Fibroblast of the aortic adventitia (primary cell): ENCODE results near the gene TMEM35B. TPM values are rescaled to one million over a fixed set of nuclear protein-coding genes. Genes with fewer than 3 reads are reported as not detected.
A peak's percentile ranks its signal among the peaks of the same experiment; 100 is the strongest.

Source experiments
- DNase-seq: peaks from one replicate; pipeline ENCODE4 v3.0.0-alpha.2; 2010; ENCODE audit warnings: low read depth
- H3K4me3 ChIP-seq: 2 replicates; pipeline ENCODE4 v1.5.1; 2011; ENCODE audit warnings: low read depth, mild to moderate bottlenecking, control low read depth, low read length, moderate library complexity
- CTCF ChIP-seq: IDR thresholded peaks from 2 replicates; pipeline ENCODE4 v1.5.1; 2011; ENCODE audit warnings: mild to moderate bottlenecking, low read length, control low read depth, inconsistent platforms; ENCODE audit not compliant: insufficient read depth
- total RNA-seq: library from RNA; depleted of rRNA; stranded (reverse); fragments of >200 nt; gene quantifications from 2 replicates; pipeline ENCODE4 v1.2.3, GENCODE V29; 2012; ENCODE audit warnings: low replicate concordance

TMEM35B gene
- 17.8 and 31.6 TPM in 2 replicates for total RNA-seq

GRCh38 chr1:34984793-34985608 is at the start of gene TMEM35B:
Gene TMEM35B, minus strand, starts transcription at chr1:34985347. Its CDS starts 42 bp downstream, at chr1:34985305.
- DNase-seq = peak; percentile 53
- peak within 1 kb of the TSS; percentile 86 for H3K4me3 ChIP-seq
- TF ChIP-seq CTCF = peak; percentile 28

DNA sequence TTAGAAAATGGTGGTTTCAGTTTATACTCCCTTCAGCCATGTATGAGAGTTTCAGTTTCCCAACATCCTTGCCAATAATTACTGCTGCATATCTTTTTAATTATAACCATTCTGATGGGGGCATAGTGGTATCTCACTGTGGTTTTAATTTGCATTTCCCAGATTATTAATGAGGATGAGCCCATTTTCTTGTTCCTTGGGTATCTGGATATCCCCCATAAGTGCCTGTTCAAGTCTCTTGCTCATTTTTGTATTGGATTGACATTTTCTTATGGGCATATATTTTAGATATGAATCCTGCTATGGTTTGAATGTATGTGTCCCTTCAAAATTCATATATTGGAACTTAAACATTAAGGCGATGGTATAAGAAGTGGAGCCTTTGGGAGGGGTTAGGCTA is 48.2 kb upstream of the TMEM35B start:
- no peak for TF ChIP-seq CTCF
- DNase-seq = no peak
- no peak overlapping the region for H3K4me3 ChIP-seq

- no peak for DNase-seq
- peak overlapping the region; percentile 93 for H3K4me3 ChIP-seq
Observed at GRCh38 chr1:35032384-35032739, 47.2 kb upstream of the TMEM35B start.

DNA sequence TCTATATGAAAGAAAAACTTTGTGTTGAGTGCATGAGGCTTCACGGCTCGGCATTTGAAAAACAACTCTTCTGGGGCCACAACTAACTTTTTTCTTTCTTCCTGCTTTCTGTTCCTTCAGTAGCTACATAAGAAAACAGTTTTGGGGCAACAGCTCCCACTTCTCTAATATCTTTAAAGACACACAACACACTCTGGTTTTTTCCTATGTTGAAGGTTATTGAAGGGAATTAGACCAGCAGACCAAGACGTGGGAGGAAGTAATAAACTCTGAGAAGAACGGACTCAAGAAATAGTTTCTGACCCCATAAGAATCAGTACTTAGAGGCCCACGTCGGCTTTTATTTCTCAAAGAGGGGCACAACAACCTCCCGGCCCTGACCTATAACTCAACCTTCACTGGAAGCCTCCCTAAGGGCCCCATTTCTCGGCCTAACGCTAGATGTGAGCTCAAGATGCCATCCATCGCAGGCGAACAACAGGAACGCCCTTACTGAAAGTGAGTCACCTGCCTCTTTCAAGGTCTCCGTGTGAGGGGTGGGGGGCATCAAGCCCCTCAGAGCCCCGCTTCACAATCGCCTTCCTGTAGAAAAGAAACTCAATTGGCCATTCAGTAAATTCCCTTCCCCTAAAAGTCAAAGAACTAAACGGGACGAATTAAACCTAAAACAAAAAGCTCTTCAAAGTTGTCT is 45.8 kb upstream of the TMEM35B start:
- DNase-seq = peak; percentile 56
- no peak for TF ChIP-seq CTCF
- peak overlapping the region; percentile 93 for H3K4me3 ChIP-seq

More at GRCh38 chr1:35032384-35032739, 47.2 kb upstream of the TMEM35B start:
- TF ChIP-seq CTCF = no peak

DNA sequence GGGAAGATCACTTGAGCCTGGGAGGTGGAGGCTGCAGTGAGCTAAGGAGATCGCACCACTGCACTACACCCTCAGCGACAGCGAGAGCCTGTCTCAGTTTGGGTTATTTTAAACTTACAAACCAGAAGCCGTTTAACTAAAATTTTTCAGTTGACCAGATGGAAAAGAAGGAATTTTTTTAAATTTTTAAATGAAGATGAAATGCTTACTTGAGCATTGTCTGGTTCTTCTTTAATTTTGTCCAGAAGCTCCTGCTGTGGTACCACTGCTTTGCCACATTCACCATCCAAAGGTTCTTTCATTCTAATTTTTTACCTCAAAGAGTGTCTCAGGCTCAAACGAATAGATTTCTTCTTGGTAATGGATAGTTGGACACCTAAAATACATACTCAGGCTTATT is 45.2 kb upstream of the TMEM35B start:
- TF ChIP-seq CTCF = no peak
- H3K4me3 ChIP-seq = peak overlapping the region; percentile 93
- no peak for DNase-seq

DNA sequence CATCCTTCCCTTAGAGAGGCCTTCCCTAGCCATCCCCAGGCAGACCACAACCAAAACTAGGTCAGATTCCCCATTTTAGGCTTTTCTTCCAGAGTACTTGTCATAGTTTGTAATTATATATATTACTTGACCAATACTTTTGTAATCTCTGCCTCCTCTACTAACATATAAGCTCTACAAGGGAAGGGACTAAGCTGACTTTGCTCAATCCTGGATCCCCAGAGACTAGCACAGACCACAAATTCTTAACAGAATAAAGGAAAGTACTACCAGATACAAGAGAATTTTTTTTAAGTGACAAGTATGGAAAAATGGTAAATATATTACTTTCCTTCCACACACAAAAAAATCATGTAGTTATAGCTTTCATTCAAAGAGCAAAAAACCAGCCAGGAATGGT is 44.6 kb upstream of the TMEM35B start:
- peak overlapping the region; percentile 93 for H3K4me3 ChIP-seq
- no peak for TF ChIP-seq CTCF
- peak; percentile 26 for DNase-seq
